ENCODE measurements around the gene IRF5.

IRF5 gene

DNA sequence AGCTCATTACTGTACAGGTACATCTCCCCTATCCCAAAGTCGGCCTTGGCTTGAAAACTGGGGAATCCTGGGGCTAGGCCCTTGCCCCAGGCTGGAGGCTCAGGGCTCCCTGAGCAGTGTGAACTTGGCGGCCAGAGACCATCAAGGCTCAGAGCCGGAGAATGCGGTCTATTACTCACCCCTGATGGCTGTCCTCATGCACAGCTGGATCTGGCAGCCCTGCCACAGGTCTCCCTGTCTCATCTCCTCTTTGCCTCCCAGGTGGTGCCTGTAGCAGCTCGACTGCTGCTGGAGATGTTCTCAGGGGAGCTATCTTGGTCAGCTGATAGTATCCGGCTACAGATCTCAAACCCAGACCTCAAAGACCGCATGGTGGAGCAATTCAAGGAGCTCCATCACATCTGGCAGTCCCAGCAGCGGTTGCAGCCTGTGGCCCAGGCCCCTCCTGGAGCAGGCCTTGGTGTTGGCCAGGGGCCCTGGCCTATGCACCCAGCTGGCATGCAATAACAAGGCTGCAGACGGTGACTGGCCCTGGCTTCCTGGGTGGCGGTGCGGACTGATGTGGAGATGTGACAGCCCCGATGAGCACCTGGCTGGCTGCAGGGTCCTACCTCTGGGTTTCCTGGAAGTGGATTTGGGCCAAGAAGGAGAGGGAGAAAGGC lies 10.7 kb downstream of the IRF5 start:
- Histone ChIP-seq H3K36me3 (ENCODE audit: control insufficient read depth, insufficient read depth, low read length) (no peaks in the 10 kb centered on the region), H3K27me3 (ENCODE audit: control insufficient read depth, insufficient read depth, low read length) (no peaks in the 10 kb centered on the region), H3K9ac (ENCODE audit: low read depth, low read length) (no peak overlapping the region), H3K4me3 (ENCODE audit: low read depth, low read length) (no peak overlapping the region), H3K4me1 (ENCODE audit: control insufficient read depth, insufficient read depth, low read length) (peaks cover under 1% of the 10 kb centered on the region), H3K9me3 (ENCODE audit: control insufficient read depth, insufficient read depth, low read length) (no peaks in the 10 kb centered on the region)

DNA sequence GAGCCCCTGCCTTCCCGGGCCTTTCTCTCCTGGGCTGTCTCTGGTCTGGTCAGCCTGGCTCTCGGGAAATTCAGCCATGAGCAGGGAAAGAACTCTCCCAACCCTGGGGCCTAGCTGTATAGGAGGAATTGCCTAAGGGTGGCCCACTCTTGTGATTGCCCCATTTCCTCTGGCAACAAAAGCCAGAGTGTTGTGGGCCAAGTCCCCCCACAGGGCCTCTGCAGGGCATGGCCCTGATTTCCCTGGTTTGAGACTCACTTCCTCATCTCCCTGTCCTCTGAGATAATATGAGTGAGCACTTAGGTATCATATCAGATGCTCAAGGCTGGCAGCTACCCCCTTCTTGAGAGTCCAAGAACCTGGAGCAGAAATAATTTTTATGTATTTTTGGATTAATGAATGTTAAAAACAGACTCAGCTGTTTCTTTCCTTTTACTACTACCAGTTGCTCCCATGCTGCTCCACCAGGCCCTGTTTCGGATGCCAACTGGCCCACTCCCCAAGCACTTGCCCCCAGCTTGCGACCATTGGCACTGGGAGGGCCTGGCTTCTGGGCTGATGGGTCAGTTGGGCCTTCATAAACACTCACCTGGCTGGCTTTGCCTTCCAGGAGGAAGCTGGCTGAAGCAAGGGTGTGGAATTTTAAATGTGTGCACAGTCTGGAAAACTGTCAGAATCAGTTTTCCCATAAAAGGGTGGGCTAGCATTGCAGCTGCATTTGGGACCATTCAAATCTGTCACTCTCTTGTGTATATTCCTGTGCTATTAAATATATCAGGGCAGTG lies 11.4 kb downstream of the IRF5 start:
- no peaks in the 10 kb centered on the region for H3K36me3 ChIP-seq (ENCODE audit: control insufficient read depth, insufficient read depth, low read length)

DNA sequence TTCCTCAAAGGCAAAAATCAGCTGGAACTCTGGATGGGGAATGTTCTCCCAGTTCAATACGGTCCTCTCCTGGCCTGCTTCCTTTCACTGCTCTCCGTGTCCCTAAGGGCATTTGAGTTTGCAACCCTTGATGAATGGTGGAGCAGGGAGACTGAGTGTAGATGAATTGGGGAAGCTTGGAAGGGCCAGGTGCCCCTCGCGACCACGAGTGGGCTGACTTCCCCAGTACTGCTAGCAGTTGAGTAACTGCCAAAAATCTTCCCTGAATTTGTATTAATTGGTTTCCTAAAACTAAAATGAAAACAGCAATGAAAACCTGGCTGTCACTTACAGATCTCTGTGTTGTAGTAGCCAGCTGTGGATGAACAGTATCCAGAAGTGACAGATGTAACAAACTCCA lies 13.6 kb downstream of the IRF5 start:
- H3K9ac ChIP-seq (ENCODE audit: low read depth, low read length) = no peak overlapping the region
- H3K27me3 ChIP-seq (ENCODE audit: control insufficient read depth, insufficient read depth, low read length) = no peaks in the 10 kb centered on the region
- H3K9me3 ChIP-seq (ENCODE audit: control insufficient read depth, insufficient read depth, low read length) = no peaks in the 10 kb centered on the region
- H3K36me3 ChIP-seq (ENCODE audit: control insufficient read depth, insufficient read depth, low read length) = no peaks in the 10 kb centered on the region
- peaks cover 9% of the 10 kb centered on the region for H3K4me1 ChIP-seq (ENCODE audit: control insufficient read depth, insufficient read depth, low read length)
- no peak overlapping the region for H3K4me3 ChIP-seq (ENCODE audit: low read depth, low read length)

More for the DNA sequence above, 11.4 kb downstream of the IRF5 start:
- no peak overlapping the region for H3K9ac ChIP-seq (ENCODE audit: low read depth, low read length)
- peaks cover 4% of the 10 kb centered on the region for H3K4me1 ChIP-seq (ENCODE audit: control insufficient read depth, insufficient read depth, low read length)
- H3K9me3 ChIP-seq (ENCODE audit: control insufficient read depth, insufficient read depth, low read length) = no peaks in the 10 kb centered on the region
- no peaks in the 10 kb centered on the region for H3K27me3 ChIP-seq (ENCODE audit: control insufficient read depth, insufficient read depth, low read length)
- H3K4me3 ChIP-seq (ENCODE audit: low read depth, low read length) = no peak overlapping the region

DNA sequence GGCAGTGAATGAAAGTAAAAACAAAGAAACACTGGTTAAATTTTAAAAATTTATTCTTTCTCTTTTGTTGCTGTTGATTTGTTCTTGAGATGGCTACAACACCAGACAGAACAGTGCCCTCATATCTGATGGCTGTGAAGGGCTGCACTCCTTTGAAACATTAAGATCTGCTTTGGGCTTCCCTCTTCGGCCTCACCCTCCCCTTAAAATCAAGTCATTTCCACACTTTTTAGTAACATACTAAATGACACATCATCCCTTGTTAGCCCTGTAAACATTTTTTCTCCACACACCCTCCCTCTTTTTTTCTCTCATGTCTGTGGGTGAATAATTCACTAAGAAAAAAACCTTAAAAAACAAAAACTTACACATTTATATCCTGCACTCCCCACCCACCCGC lies 16.4 kb downstream of the IRF5 start:
- no peaks in the 10 kb centered on the region for H3K27me3 ChIP-seq (ENCODE audit: control insufficient read depth, insufficient read depth, low read length)
- no peak overlapping the region for H3K9ac ChIP-seq (ENCODE audit: low read depth, low read length)
- H3K4me3 ChIP-seq (ENCODE audit: low read depth, low read length) = no peak overlapping the region
- peaks cover 7% of the 10 kb centered on the region for H3K36me3 ChIP-seq (ENCODE audit: control insufficient read depth, insufficient read depth, low read length)
- H3K4me1 ChIP-seq (ENCODE audit: control insufficient read depth, insufficient read depth, low read length) = peaks cover 9% of the 10 kb centered on the region
- no peaks in the 10 kb centered on the region for H3K9me3 ChIP-seq (ENCODE audit: control insufficient read depth, insufficient read depth, low read length)

DNA sequence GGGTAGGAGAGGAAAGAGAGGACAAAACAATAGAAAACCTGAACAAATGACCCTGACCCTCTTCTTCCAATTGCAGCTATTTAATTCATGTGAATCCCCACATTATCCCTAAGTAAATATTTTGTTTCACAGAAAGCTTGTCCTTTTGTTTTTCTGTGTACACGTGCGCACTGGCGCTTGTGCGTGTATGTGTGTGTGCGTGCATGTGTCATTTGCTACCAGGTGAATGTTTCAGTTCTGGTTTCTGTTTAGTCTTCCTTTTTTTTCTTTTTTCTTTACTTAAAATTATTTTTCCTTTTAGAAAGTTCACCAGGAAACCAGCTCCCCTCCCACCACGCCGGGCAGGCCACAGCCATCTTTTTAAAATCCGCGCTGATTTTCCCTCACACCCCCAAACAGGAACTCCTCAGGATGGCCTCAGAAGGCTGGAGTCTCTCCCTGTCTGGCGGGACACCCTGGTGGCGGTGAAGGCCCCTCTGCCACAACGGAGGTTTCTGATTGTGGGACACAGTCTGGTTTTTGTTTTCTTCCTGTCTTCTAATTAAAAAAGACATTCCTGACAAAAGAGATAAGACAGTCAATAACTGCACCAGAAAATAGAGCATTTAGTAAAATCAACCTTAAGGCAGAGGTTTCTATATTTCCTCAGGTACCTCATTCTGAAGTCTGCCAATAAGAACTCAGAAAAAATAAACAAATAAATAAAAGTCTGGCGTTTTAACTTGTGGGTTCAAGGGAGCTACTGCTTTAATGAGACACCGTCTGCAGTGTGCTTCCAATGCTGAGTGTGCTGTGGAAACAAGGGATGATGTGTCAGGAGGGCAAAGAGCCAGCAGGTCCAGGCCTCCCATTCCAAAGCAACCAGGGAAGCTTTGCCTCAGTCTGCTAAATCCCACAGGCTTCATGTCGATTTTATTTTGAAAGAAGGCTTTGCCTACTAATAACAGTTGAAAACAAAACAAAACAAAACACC lies 17.4 kb downstream of the IRF5 start:
- H3K9me3 ChIP-seq (ENCODE audit: control insufficient read depth, insufficient read depth, low read length) = no peaks in the 10 kb centered on the region
- peaks cover 10% of the 10 kb centered on the region for H3K36me3 ChIP-seq (ENCODE audit: control insufficient read depth, insufficient read depth, low read length)
- no peak overlapping the region for H3K9ac ChIP-seq (ENCODE audit: low read depth, low read length)
- no peaks in the 10 kb centered on the region for H3K27me3 ChIP-seq (ENCODE audit: control insufficient read depth, insufficient read depth, low read length)
- H3K4me3 ChIP-seq (ENCODE audit: low read depth, low read length) = no peak overlapping the region
- H3K4me1 ChIP-seq (ENCODE audit: control insufficient read depth, insufficient read depth, low read length) = peaks cover 9% of the 10 kb centered on the region

DNA sequence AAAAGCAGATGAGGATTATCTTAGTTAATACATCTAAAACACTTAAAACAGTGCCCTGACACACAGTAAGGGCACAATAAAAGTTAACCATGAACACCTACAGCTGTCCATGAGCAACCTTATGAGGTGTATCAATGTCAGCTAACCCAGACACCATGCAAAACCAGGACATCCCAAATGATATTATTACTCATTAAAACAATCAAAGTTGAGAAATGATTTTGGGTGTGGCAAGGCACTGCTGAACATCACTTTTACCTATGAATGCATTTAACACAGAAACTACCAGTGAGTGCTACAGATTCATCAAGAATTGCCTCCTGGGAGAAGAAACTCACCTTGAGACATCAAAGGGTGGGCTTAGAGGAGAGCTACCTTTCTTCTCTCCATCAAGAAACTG lies 18.3 kb downstream of the IRF5 start:
- Histone ChIP-seq H3K36me3 (ENCODE audit: control insufficient read depth, insufficient read depth, low read length) (peaks cover 10% of the 10 kb centered on the region), H3K27me3 (ENCODE audit: control insufficient read depth, insufficient read depth, low read length) (no peaks in the 10 kb centered on the region), H3K9ac (ENCODE audit: low read depth, low read length) (no peak overlapping the region), H3K4me3 (ENCODE audit: low read depth, low read length) (no peak overlapping the region), H3K4me1 (ENCODE audit: control insufficient read depth, insufficient read depth, low read length) (peaks cover 9% of the 10 kb centered on the region), H3K9me3 (ENCODE audit: control insufficient read depth, insufficient read depth, low read length) (no peaks in the 10 kb centered on the region)

DNA sequence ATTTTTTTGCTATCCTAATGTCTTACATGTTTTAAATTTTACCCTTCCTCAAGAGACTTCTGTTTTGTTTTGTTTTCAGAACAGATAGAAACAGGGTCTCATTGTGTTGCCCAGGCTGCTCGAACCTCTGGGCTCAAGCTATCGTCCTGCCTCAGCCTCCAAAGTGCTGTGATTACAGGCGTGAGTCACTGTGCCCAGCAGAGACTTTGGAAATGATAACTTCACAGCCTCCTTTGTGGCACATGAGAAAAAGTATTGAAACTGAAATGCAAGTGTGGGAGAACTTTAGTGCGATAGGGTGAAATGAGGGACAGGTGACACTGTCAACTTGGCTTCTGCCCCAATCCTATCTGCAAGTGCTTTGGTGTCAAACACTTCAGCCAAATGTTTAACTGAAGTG lies 21.6 kb downstream of the IRF5 start:
- H3K9ac ChIP-seq (ENCODE audit: low read depth, low read length) = no peak overlapping the region
- H3K36me3 ChIP-seq (ENCODE audit: control insufficient read depth, insufficient read depth, low read length) = peaks cover 10% of the 10 kb centered on the region
- no peak overlapping the region for H3K4me3 ChIP-seq (ENCODE audit: low read depth, low read length)
- H3K9me3 ChIP-seq (ENCODE audit: control insufficient read depth, insufficient read depth, low read length) = no peaks in the 10 kb centered on the region
- H3K27me3 ChIP-seq (ENCODE audit: control insufficient read depth, insufficient read depth, low read length) = no peaks in the 10 kb centered on the region
- H3K4me1 ChIP-seq (ENCODE audit: control insufficient read depth, insufficient read depth, low read length) = peaks cover 5% of the 10 kb centered on the region

DNA sequence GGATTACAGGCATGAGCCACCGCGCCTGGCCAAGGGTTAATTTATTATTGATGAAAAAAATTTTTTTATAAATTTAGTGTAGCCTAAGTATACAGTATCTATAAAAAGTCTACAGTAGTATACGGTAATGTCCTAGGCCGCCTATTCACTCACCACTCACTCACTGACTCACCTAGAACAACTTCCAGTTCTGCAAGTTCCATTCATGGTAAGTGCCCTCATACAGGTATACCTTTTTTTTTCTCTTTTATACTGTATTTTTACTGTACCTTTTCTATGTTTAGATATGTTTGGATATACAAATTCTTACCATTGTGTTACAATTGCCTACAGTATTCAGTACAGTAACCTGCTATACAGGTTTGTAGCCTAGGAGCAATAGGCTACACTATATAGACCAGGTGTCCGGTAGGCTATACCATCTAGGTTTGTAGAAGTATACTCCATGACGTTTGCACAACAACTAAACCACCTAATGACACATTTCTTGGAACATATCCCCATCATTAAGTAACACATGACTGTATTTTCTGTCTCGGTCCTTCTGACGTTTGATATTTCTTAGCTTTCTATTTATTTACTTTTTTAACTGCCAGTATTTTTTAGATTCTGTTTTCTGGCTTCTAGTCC lies 23.4 kb downstream of the IRF5 start:
- Histone ChIP-seq H3K9ac (ENCODE audit: low read depth, low read length) (no peak overlapping the region), H3K4me3 (ENCODE audit: low read depth, low read length) (no peak overlapping the region), H3K4me1 (ENCODE audit: control insufficient read depth, insufficient read depth, low read length) (peaks cover 3% of the 10 kb centered on the region), H3K9me3 (ENCODE audit: control insufficient read depth, insufficient read depth, low read length) (no peaks in the 10 kb centered on the region), H3K27me3 (ENCODE audit: control insufficient read depth, insufficient read depth, low read length) (no peaks in the 10 kb centered on the region), H3K36me3 (ENCODE audit: control insufficient read depth, insufficient read depth, low read length) (peaks cover 10% of the 10 kb centered on the region)

DNA sequence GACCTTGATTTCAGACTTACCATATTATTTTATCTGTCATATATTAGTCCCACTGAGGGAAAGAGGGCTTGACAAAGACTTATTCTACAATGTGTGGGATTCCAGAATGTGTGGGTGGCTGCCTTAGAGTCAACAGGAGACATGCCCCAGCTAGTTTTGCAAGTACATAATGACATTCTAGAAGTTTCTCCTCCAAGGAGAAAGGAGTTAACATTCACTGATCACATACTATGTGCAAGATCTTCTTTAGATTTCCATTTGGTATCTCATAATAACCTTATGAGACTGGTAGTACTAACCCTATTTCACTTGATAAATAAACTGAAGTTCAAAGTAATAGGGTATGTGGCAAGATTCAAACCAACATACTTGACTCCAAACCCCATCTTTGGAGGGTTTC lies 25.2 kb downstream of the IRF5 start:
- no peaks in the 10 kb centered on the region for H3K27me3 ChIP-seq (ENCODE audit: control insufficient read depth, insufficient read depth, low read length)
- peaks cover 3% of the 10 kb centered on the region for H3K4me1 ChIP-seq (ENCODE audit: control insufficient read depth, insufficient read depth, low read length)
- H3K4me3 ChIP-seq (ENCODE audit: low read depth, low read length) = no peak overlapping the region
- H3K36me3 ChIP-seq (ENCODE audit: control insufficient read depth, insufficient read depth, low read length) = peaks cover 7% of the 10 kb centered on the region
- no peak overlapping the region for H3K9ac ChIP-seq (ENCODE audit: low read depth, low read length)
- H3K9me3 ChIP-seq (ENCODE audit: control insufficient read depth, insufficient read depth, low read length) = no peaks in the 10 kb centered on the region

DNA sequence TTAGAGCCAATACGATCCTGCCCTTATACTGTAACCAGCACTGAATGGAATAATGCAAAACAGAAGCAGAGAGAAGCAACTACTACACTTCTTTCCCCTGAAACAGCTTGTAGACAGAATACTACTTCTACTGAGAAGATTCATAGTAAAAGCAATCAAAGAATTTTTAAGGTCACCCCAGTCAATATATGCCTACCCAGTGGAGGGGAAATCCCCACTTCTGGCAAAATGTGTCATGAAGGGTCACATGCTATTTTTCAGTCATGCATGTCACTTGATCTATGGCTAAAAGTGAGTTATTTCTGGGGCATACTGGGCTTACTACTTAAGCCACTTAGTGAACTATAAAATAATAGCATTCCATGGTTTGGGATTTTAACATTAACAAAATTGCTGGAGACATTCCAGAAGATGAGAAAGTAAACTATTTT lies 25.6 kb downstream of the IRF5 start:
- H3K4me3 ChIP-seq (ENCODE audit: low read depth, low read length) = no peak overlapping the region
- peaks cover 7% of the 10 kb centered on the region for H3K36me3 ChIP-seq (ENCODE audit: control insufficient read depth, insufficient read depth, low read length)
- H3K9me3 ChIP-seq (ENCODE audit: control insufficient read depth, insufficient read depth, low read length) = no peaks in the 10 kb centered on the region
- H3K4me1 ChIP-seq (ENCODE audit: control insufficient read depth, insufficient read depth, low read length) = peaks cover 3% of the 10 kb centered on the region
- H3K27me3 ChIP-seq (ENCODE audit: control insufficient read depth, insufficient read depth, low read length) = no peaks in the 10 kb centered on the region
- H3K9ac ChIP-seq (ENCODE audit: low read depth, low read length) = no peak overlapping the region

DNA sequence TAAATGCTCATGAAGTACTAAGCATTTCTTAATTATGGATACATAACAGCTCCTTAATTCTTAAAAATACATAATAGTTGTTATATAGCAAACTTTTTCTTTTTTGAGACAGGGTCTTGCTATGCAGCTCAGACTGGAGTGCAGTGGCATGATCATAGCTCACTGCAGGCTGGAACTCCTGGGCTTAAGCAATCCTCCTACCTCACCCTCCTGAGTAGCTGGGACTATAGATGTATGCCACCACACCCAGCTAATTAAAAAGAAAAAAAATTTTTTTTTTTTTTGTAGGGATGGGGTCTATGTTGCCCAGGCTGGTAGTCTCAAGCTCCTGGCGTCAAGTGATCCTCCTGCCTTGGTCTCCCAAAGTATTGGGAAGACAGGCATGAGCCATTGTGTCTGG lies 30.9 kb downstream of the IRF5 start:
- Histone ChIP-seq H3K4me3 (ENCODE audit: low read depth, low read length) (no peak overlapping the region), H3K9me3 (ENCODE audit: control insufficient read depth, insufficient read depth, low read length) (no peaks in the 10 kb centered on the region), H3K27me3 (ENCODE audit: control insufficient read depth, insufficient read depth, low read length) (no peaks in the 10 kb centered on the region), H3K36me3 (ENCODE audit: control insufficient read depth, insufficient read depth, low read length) (peaks cover 26% of the 10 kb centered on the region), H3K9ac (ENCODE audit: low read depth, low read length) (no peak overlapping the region), H3K4me1 (ENCODE audit: control insufficient read depth, insufficient read depth, low read length) (peaks cover 3% of the 10 kb centered on the region)
